ENCODE measurements around the gene COX17. TPM values are rescaled to one million over a fixed set of nuclear protein-coding genes. Genes with fewer than 3 reads are reported as not detected.

The COX17 gene
- total RNA-seq, 2 experiments from 2014 or later: 52.7 to 54.5 TPM

DNA sequence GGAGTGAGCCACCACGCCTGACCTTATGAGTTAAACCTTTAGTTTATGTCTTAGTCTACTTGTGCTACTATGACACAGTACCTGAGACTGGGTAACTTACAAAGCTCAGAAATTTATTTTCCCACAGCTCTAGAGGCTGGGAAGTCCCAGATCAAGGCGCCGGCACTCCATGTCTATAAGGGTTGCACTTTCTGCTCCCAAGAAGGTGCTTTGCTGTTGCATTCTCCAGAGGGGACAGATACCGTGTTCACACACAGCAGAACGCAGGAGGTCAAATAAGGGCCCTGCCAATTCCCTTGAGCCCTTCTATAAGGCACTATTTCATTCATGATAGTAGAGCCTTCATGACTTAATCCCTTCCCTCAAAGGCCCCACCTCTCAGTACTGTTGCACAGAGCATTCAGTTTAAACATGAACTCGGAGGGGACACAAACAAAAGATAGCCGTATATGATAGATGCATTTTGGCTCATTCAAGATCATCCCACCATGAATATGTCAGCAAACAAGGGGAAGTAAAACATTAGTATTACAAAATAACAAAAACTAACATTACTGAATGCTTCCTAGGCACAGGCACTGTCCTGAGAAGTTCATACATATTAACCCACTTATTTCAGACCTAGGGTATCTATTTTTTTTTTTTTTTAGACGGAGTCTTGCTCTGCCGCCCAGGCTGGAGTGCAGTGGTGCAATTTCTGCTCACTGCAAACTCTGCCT is 53.0 kb downstream of the COX17 start:
- POLR2A ChIA-PET: no interaction called here
- Mint-ChIP-seq H3K27ac (no peak overlapping the region), H3K4me1 (peaks cover 12% of the 10 kb centered on the region), H3K36me3 (ENCODE audit: low read depth) (no peaks in the 10 kb centered on the region), H3K4me3 (no peak overlapping the region), H3K27me3 (peaks cover 6% of the 10 kb centered on the region), H3K9me3 (no peaks in the 10 kb centered on the region)
- CTCF ChIA-PET: no interaction called here
- no peak for DNase-seq

DNA sequence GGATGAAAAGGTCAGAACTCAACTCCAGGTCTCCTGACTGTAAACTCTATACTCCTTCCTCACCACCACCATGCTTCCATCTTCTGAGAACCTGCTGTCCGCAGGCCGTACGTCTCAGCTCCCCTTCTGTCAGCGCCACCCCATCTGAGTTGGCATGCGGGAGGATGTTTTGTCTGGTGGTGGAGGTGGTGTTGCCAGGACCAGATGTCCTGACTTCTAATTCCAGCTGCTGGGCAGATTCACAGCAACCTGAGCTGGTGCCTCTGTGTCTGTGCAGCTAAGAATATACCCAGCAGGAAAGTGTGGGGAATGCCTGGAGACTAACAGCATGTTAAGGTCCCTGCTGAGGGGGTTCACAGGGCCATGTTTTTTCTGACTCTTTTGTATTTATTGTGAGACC is 56.3 kb downstream of the COX17 start:
- ChIA-PET POLR2A (no interaction called here), CTCF (interaction anchor here (0.6 to 3.4 kb wide), 5 partner anchors 13 to 687 kb away, joined by 3 to 11 read pairs (median 3); no protein-coding TSS in a partner anchor)
- no peaks in the 10 kb centered on the region for H3K4me1 Mint-ChIP-seq

More for the DNA sequence above, 56.3 kb downstream of the COX17 start:
- Mint-ChIP-seq H3K4me3 (no peak overlapping the region), H3K27me3 (peaks cover 8% of the 10 kb centered on the region), H3K9me3 (no peaks in the 10 kb centered on the region), H3K27ac (no peak overlapping the region), H3K36me3 (ENCODE audit: low read depth) (no peaks in the 10 kb centered on the region)
- no peak for DNase-seq

Other genes with a start within 250 kb of the COX17 start
- 10 to 100 TPM; 24.6 to 32.5 TPM for gene TMEM39A, start 213.8 kb downstream of the COX17 start, total RNA-seq
- gene POGLUT1, start 208.4 kb downstream of the COX17 start, total RNA-seq: 10 to 100 TPM; 25.8 to 29.4 TPM
- gene TIMMDC1, start 178.9 kb downstream of the COX17 start, total RNA-seq: 10 to 100 TPM; 67.1 to 72.7 TPM
- 1 to 10 TPM; 7.2 to 7.4 TPM for gene CD80, start 117.8 kb downstream of the COX17 start, total RNA-seq
- 1 to 10 TPM; 1.4 to 1.8 TPM for gene ADPRH, start 97.9 kb downstream of the COX17 start, total RNA-seq
- not detected for gene PLA1A, start 79.5 kb downstream of the COX17 start, total RNA-seq
- 1 to 10 TPM; 1.7 to 2.9 TPM for gene POPDC2, start 16.8 kb downstream of the COX17 start, total RNA-seq
- not detected for gene CFAP91, start 25.6 kb upstream of the COX17 start, total RNA-seq
- under 1 TPM in 1 of 2 experiments, not detected in 1; 0.10 TPM for gene NR1I2, start 104.7 kb upstream of the COX17 start, total RNA-seq

Measured in activated CD4-positive, alpha-beta T cell treated with anti-CD3 and anti-CD28 coated beads, Interleukin-2, amount 10 ng/mL, durations not matched to agents 7 days and 5 days (primary cell).